WI38 (cell line): ENCODE results near the gene HSPA1A.

Source experiments
- H3K4me3 ChIP-seq: 2 replicates; pipeline ENCODE4 v1.5.1; 2011; ENCODE audit warnings: low read depth, mild to moderate bottlenecking, control low read depth, low read length
- TF ChIP-seq, protein P1 (sequence below): IDR thresholded peaks from 2 replicates; pipeline ENCODE4 v1.5.1; 2012; ENCODE audit warnings: low read depth, mild to moderate bottlenecking, control low read depth, low read length

HSPA1A gene

GRCh38 chr6:31778193-31778592, 37.1 kb upstream of the HSPA1A start:
- TF ChIP-seq, protein P1, sequence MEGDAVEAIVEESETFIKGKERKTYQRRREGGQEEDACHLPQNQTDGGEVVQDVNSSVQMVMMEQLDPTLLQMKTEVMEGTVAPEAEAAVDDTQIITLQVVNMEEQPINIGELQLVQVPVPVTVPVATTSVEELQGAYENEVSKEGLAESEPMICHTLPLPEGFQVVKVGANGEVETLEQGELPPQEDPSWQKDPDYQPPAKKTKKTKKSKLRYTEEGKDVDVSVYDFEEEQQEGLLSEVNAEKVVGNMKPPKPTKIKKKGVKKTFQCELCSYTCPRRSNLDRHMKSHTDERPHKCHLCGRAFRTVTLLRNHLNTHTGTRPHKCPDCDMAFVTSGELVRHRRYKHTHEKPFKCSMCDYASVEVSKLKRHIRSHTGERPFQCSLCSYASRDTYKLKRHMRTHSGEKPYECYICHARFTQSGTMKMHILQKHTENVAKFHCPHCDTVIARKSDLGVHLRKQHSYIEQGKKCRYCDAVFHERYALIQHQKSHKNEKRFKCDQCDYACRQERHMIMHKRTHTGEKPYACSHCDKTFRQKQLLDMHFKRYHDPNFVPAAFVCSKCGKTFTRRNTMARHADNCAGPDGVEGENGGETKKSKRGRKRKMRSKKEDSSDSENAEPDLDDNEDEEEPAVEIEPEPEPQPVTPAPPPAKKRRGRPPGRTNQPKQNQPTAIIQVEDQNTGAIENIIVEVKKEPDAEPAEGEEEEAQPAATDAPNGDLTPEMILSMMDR: no peak
- no peak overlapping the region for H3K4me3 ChIP-seq

DNA sequence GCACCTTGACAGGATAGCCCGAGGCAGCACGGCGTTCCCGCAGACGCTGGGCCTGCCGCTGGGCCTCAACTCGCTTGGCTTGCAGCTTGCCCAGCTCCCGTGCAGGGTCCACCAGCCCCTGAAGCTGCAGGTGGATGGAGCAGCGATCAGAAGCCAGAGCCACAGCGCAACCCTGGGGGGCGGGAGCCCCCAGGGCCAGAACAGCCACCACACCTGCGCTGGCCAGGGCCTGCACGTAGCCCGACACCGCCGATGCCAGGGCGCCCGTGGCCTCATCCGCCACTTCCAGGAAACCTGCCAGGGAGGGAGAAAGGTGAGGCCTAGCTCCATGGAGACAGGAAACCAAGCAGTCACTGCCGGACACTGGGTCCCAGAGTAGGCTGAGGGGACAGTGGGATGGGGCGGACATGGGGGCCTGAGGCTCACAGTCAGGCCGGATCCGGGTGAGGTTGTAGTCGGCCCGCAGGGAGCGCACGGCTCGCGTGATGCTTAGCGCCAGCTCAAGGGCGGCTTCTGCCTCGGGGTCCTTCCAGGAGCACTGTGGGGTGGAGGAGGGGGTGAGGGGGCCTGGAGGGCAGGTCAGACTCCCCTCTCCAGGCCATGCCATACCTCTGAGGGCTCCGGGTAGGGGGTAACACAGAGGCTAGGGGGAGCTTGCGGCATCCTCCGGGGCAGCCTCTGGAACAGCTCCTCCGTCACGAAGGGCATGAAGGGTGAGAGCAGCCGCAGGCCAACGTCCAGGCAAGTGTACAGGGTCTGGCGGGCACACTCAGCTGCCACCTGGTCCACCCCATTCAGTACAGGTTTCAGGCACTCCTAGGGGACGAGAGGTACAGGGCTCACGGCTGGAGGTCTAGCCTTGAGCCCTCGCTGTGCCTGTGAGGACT, 36.1 kb upstream of the HSPA1A start:
- TF ChIP-seq, protein P1: no peak
- H3K4me3 ChIP-seq: no peak overlapping the region

DNA sequence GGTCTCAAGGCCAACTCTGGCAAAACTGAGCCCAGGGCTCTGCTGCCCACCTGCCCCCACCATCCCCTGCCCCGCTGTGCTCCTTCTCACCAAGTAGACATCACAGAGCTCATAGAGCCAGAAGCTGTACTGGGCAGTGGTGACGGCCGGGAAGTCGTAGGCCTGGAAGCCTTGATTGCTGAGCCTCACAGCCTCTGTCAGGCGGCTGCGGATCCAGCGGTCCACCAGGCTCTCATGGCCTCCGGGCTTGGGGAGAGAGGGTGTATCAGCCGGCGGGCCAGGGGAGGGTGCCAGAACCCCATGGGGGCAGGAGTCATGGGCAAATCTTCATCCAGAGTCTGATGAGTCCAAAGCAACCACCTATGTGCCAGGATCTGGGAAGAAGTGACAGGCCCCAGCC, 35.4 kb upstream of the HSPA1A start:
- no peak overlapping the region for H3K4me3 ChIP-seq
- TF ChIP-seq, protein P1: no peak

DNA sequence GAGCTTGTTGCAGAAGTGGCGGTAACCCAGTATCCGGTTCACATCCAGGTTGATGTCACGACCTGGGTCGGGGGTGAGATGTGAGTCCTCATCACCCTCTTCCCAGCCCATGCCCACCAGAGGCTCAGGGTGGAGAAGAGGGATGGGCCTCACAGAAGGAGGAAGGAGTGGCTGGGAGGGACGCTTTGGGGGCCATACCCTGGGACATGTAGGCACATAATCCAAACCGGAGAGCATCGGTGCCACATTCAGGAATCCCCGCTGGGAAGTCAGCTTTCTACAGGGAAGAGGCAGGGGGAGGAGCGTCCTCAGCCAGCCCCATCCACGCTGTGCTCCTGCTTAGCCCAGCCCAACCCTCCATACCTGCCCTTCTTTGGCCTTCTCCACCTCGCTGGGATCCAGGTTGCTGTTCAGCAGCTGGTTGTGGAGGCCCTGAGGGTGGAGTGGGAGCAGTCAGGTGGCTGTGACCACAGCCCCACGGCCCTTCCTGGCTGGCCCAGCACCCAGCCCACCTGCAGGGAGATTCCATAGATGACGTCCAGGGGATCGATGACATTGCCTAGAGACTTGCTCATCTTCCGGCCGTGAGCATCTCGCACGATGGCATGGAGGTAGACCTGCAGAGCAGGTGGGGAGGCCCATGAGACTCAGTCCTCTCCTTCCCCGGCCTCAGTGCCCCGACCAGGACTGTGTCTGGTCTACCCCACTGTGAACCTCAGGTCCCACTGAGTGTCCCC, 34.7 kb upstream of the HSPA1A start:
- TF ChIP-seq, protein P1: no peak
- H3K4me3 ChIP-seq: no peak overlapping the region

- TF ChIP-seq, protein P1: no peak
- H3K4me3 ChIP-seq: no peak overlapping the region
These were observed 33.9 kb upstream of the HSPA1A start for GRCh38 chr6:31781244-31782125.

- H3K4me3 ChIP-seq: no peak overlapping the region
- TF ChIP-seq, protein P1: no peak
These were observed 33.1 kb upstream of the HSPA1A start for GRCh38 chr6:31782126-31782855.
